Fibroblast of lung (primary cell): Measurements from ENCODE around the gene CYP2D6. TPM values are rescaled to one million over a fixed set of nuclear protein-coding genes. Genes with fewer than 3 reads are reported as not detected.
"Not testable (repeated sequence)": the region's sequence is repeated elsewhere in the genome, so short reads cannot be mapped to it uniquely, and the experiment has no call there.

ENCODE experiments used
- DNase-seq, 2 donors: peaks; one replicate each; pipeline versions ENCODE4 v3.0.0 to v3.0.0-alpha.2; 2010; ENCODE audit warnings: low read depth in 2 of 2
- H2AFZ ChIP-seq: 2 replicates; pipeline ENCODE4 v1.5.1; 2012; ENCODE audit warnings: low read length, control low read depth, inconsistent platforms
- H3K27ac ChIP-seq: 2 replicates; pipeline ENCODE4 v1.5.1; 2011; ENCODE audit warnings: low read length, control low read depth; ENCODE audit not compliant: insufficient read depth
- H3K27me3 ChIP-seq: 2 replicates; pipeline ENCODE4 v1.5.1; 2011; ENCODE audit warnings: mild to moderate bottlenecking, low read length; ENCODE audit not compliant: control insufficient read depth, insufficient read depth
- H3K36me3 ChIP-seq: 2 replicates; pipeline ENCODE4 v1.5.1; 2011; ENCODE audit warnings: low read length; ENCODE audit not compliant: control insufficient read depth, insufficient read depth
- H3K4me1 ChIP-seq: 2 replicates; pipeline ENCODE4 v1.5.1; 2011; ENCODE audit warnings: low read length; ENCODE audit not compliant: control insufficient read depth, insufficient read depth; ENCODE audit errors: extremely low read depth
- H3K4me2 ChIP-seq: 2 replicates; pipeline ENCODE4 v1.5.1; 2011; ENCODE audit warnings: low read length, control low read depth; ENCODE audit not compliant: insufficient read depth; ENCODE audit errors: extremely low read depth
- H3K4me3 ChIP-seq, 4 experiments: fragments of 200-600 bp in 1 of 4; sonication (generic) in 1 of 4; replicated peaks in 1 of 4; 2 replicates each; pipeline ENCODE4 v1.5.1; 2011 to 2016; ENCODE audit warnings: low read length in 4 of 4, low read depth in 3 of 4, mild to moderate bottlenecking in 3 of 4, control low read depth in 2 of 4, inconsistent platforms in 1 of 4, mixed read lengths in 1 of 4; ENCODE audit not compliant: insufficient read depth in 1 of 4; ENCODE audit errors: control extremely low read depth in 1 of 4
- H3K79me2 ChIP-seq: 2 replicates; pipeline ENCODE4 v1.5.1; 2012; ENCODE audit warnings: mild to moderate bottlenecking, low read length, inconsistent platforms; ENCODE audit not compliant: control insufficient read depth, insufficient read depth
- H3K9ac ChIP-seq: 2 replicates; pipeline ENCODE4 v1.5.1; 2011; ENCODE audit warnings: mild to moderate bottlenecking, low read length, control low read depth; ENCODE audit not compliant: insufficient read depth
- H3K9me3 ChIP-seq: 2 replicates; pipeline ENCODE4 v1.5.1; 2012; ENCODE audit warnings: low read depth, low read length; ENCODE audit not compliant: control insufficient read depth, insufficient read depth
- H4K20me1 ChIP-seq: 2 replicates; pipeline ENCODE4 v1.5.1; 2011; ENCODE audit warnings: low read length; ENCODE audit not compliant: control insufficient read depth, insufficient read depth; ENCODE audit errors: extremely low read depth
- EZH2 ChIP-seq: IDR thresholded peaks from 2 replicates; pipeline ENCODE4 v1.5.1; 2012; ENCODE audit warnings: low read length, control low read depth, mild to moderate bottlenecking; ENCODE audit errors: missing control alignments
- polyA plus RNA-seq, 2 donors: library from polyadenylated mRNA; depleted of rRNA in 1 of 2; stranded (reverse) in 1 of 2; unstranded in 1 of 2; fragments of >200 nt; gene quantifications; 2 replicates each; pipeline ENCODE4 v1.2.1, GENCODE V29; 2011 to 2012; ENCODE audit warnings: missing spikeins in 1 of 2
- total RNA-seq: library from RNA; depleted of rRNA; stranded (reverse); fragments of >200 nt; gene quantifications from 2 replicates; pipeline ENCODE4 v1.2.1, GENCODE V29; 2014
- TF ChIP-seq, protein P1 (sequence below), 2 donors: IDR thresholded peaks in 1 of 2; conservative IDR thresholded peaks in 1 of 2; 1 replicate in 1 of 2; 2 replicates in 1 of 2; pipeline ENCODE4 v1.5.1; 2011 to 2012; ENCODE audit warnings: low read length in 2 of 2, control low read depth in 1 of 2, inconsistent platforms in 1 of 2, low read depth in 1 of 2, mild to moderate bottlenecking in 1 of 2

Gene CYP2D6
- total and polyA plus RNA-seq, 2 donors (not counting 1 experiment from before 2014, with no cell fraction given) = 0.09 to 0.33 TPM

DNA sequence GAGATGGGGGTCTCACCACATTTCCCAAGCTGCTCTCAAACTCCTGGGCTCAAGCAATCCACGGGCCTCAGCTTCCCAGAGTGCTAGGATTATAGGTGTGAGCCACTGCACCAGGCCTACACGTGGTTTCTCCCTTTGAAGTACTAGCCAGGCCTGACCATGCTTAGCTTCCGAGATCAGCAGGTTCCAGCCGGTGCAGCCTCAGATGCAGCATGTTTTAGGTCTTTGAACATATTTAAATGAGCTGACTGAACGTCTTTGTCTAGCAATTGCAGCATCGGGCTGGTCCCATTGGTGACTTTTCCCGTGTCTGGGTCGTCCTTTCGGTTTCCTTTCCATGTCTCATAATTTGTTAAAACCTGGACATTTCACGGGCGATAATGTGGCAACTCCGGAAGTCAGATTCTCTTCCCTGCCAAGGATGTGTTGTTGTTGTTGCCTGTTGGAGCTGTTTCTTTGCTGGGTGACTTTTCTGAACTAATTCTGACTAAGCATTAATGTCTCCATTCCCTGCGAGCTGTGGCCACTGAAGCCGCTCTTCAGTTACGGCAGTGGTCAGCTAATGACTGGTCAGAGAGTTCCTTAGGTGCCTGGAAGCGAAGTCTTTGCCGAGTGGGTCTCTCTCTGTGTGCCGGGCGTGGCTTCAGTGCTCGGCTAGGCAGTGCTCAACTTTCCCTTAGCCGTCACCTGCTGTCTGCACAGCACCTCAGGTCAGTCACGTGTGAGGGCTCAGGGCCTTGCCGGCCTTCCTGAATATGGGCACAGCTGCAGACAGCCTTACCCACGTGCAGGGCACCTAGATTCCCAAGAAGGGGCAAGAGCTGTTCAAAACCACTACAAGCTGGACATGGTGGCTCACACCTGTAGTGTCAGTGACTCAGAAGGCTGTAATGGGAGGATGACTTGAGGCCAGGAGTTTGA lies 3.8 kb upstream of the CYP2D6 start:
- H3K9me3 ChIP-seq = no peaks in the 10 kb centered on the region
- H3K4me3 ChIP-seq = no peak overlapping the region
- no peaks in the 10 kb centered on the region for H3K79me2 ChIP-seq
- H3K4me1 ChIP-seq = no peaks in the 10 kb centered on the region
- no peaks in the 10 kb centered on the region for H4K20me1 ChIP-seq
- no peak overlapping the region for H3K9ac ChIP-seq
- DNase-seq = peak in 1 of 2 donors; percentile 6
- H3K4me2 ChIP-seq = no peak overlapping the region
- H3K36me3 ChIP-seq = no peaks in the 10 kb centered on the region
- TF ChIP-seq EZH2 = no peak
- TF ChIP-seq, protein P1, sequence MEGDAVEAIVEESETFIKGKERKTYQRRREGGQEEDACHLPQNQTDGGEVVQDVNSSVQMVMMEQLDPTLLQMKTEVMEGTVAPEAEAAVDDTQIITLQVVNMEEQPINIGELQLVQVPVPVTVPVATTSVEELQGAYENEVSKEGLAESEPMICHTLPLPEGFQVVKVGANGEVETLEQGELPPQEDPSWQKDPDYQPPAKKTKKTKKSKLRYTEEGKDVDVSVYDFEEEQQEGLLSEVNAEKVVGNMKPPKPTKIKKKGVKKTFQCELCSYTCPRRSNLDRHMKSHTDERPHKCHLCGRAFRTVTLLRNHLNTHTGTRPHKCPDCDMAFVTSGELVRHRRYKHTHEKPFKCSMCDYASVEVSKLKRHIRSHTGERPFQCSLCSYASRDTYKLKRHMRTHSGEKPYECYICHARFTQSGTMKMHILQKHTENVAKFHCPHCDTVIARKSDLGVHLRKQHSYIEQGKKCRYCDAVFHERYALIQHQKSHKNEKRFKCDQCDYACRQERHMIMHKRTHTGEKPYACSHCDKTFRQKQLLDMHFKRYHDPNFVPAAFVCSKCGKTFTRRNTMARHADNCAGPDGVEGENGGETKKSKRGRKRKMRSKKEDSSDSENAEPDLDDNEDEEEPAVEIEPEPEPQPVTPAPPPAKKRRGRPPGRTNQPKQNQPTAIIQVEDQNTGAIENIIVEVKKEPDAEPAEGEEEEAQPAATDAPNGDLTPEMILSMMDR (conservative IDR thresholded peaks at IDR 0.05 in 1 of 2, IDR thresholded peaks at IDR 0.05 in 1 of 2; ENCODE audit: low read depth in 1 of 2, low read length in 2 of 2) = no peak
- H3K27ac ChIP-seq = no peak overlapping the region
- no peaks in the 10 kb centered on the region for H3K27me3 ChIP-seq
- no peak overlapping the region for H2AFZ ChIP-seq

DNA sequence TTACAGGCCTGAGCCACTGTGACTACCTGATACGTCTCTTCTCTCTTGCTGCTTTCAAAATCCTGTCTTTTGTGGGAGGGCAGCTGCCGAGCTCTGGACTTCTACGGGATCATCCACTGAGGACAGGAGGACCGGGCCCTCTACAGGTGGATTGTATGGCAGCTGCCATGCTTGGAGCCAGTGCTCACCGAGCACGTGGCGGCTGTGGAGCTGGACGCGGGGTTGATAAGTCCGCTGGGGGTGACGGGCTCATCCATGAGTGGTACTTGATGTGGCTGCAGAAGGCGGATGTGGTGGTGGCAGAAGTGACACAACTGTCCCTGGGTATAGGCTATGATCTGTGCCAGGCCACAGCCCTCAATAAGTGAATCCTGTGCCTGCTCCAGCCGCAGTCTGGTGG lies 1.8 kb upstream of the CYP2D6 start:
- Histone ChIP-seq H3K4me2 (no peak overlapping the region), H3K4me1 (no peaks in the 10 kb centered on the region), H3K4me3 (no peak overlapping the region), H3K79me2 (no peaks in the 10 kb centered on the region), H2AFZ (no peak overlapping the region), H4K20me1 (no peaks in the 10 kb centered on the region), H3K36me3 (no peaks in the 10 kb centered on the region), H3K9ac (no peak overlapping the region), H3K27ac (no peak overlapping the region), H3K9me3 (no peaks in the 10 kb centered on the region), H3K27me3 (no peaks in the 10 kb centered on the region)
- no peak for DNase-seq
- TF ChIP-seq EZH2 = no peak
- TF ChIP-seq, protein P1 (conservative IDR thresholded peaks at IDR 0.05 in 1 of 2, IDR thresholded peaks at IDR 0.05 in 1 of 2; ENCODE audit: low read depth in 1 of 2, low read length in 2 of 2) = no peak

- H3K4me3 ChIP-seq = no peak overlapping the region
- no peak for DNase-seq
- no peaks in the 10 kb centered on the region for H3K4me1 ChIP-seq
- no peaks in the 10 kb centered on the region for H3K36me3 ChIP-seq
- no peaks in the 10 kb centered on the region for H4K20me1 ChIP-seq
- H3K79me2 ChIP-seq = no peaks in the 10 kb centered on the region
- no peaks in the 10 kb centered on the region for H3K27me3 ChIP-seq
- no peaks in the 10 kb centered on the region for H3K9me3 ChIP-seq
- no peak for TF ChIP-seq EZH2
- TF ChIP-seq, protein P1 (conservative IDR thresholded peaks at IDR 0.05 in 1 of 2, IDR thresholded peaks at IDR 0.05 in 1 of 2; ENCODE audit: low read depth in 1 of 2, low read length in 2 of 2) = no peak
- no peak overlapping the region for H3K4me2 ChIP-seq
- H3K9ac ChIP-seq = no peak overlapping the region
- H3K27ac ChIP-seq = no peak overlapping the region
- H2AFZ ChIP-seq = no peak overlapping the region
These were observed 952 bp upstream of the CYP2D6 start for GRCh38 chr22:42131562-42131961.

DNA sequence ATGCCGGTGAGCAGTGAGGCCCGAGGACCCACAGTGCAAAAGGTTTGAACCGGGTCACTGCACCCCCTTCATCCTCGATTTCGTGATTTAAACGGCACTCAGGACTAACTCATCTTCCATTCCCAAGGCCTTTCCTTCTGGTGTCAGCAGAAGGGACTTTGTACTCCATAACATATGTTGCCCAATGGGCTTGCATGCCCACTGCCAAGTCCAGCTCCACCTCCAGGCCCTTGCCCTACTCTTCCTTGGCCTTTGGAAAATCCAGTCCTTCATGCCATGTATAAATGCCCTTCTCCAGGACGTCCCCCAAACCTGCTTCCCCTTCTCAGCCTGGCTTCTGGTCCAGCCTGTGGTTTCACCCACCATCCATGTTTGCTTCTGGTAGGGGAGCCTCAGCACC lies 428 bp downstream of the CYP2D6 start:
- not testable (repeated sequence) for H3K4me1 ChIP-seq, H3K27ac ChIP-seq, H3K9ac ChIP-seq, DNase-seq, H3K4me2 ChIP-seq, H3K36me3 ChIP-seq, H3K9me3 ChIP-seq, H4K20me1 ChIP-seq, H3K79me2 ChIP-seq, H3K27me3 ChIP-seq, H2AFZ ChIP-seq, H3K4me3 ChIP-seq
